Vein endothelial cell (primary cell): ENCODE results near the gene HPS4. TPM values are rescaled to one million over a fixed set of nuclear protein-coding genes. Genes with fewer than 3 reads are reported as not detected.

ENCODE experiments used
- total RNA-seq: library from RNA; depleted of rRNA; stranded (reverse); fragments of >200 nt; gene quantifications from 2 replicates; pipeline ENCODE4 v1.2.3, GENCODE V29; 2012

The HPS4 gene
- total RNA-seq, result 26.1 and 32.2 TPM in 2 replicates

DNA sequence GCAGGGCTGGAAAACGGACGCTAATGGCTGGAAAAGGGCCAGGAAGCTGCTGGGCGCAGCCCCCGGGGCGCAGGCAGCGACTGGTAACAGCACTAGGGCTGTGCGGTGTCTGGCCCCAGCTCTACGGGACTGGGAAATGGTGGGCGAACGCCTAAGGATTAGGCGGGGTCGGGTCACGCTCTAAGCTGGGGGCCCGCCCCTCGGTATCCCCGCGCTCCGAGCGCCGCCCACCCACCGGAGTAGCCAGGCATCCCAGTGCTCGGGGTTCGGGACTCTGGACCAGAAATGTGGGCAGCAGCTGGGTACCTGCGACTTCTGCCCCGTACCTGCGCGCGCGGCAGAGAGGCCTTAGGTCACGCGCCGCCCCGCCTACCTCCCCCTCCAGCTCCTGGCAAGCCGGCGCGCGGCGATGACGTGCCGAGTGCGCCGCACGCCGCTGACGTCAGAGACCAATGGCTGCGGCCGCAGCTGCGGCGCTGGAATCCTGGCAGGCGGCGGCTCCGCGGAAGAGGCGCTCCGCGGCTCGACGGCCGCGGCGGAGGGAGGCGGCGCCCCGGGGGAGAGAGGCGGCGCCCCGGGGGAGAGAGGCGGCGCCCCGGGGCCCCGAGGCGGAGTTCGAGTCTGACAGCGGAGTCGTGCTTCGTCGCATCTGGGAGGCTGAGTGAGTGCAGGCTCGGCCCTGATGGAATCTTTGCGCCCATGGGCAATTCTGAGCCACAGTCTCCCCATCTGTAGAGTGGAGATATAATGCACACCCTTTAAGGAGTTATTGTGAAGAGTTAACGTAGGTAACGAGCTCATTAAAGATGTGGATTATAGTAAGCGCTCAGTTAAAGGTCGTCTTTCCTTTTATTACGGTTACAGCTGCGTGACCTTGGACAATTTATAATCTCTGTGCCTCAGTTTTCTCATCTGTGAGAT, at the start of gene HPS4, which contains the start of gene SRRD:
Gene HPS4 (minus strand): TSS at position 345 of the 921 bp plus-strand sequence. CDS start 2,021 bp downstream, outside the sequence.
Gene SRRD (plus strand): TSS at position 439 of the 921 bp plus-strand sequence. CDS start 14 bp downstream, at position 453.

DNA sequence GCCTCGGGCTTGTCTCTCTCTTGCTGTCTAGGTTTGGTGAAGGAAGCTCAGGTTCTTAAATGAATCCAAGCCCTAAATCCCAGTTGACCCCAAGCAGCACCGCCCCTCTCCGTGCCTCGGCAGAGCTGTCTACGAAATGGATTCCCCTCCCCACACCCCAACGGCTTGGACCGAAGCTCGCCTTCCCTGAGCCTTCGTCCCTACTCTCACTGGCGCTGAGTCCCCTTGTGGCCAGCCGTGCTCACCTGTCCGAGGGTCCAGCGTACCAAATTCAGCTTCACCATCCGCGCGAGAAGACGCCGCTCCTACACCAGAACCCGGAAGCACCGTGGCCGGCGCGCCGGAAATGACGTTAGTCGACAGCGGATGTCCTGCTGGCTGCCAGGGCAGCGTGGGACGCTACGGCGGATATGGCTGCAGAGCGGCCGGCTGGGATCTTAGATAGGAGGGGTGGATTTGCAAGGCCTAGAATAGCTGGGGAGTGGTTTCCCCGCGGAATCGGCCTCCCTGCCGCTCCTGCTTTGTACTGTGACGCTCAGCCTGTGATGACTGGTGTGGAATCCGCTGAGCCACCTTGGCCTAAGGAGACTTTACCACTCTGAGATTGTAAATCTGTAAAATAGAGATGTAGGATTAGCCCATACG, 28.7 kb upstream of the HPS4 start, which contains the start of gene TFIP11:
Gene TFIP11 (minus strand): TSS at position 325 of the 645 bp plus-strand sequence. CDS start 2,201 bp downstream, outside the sequence.

DNA sequence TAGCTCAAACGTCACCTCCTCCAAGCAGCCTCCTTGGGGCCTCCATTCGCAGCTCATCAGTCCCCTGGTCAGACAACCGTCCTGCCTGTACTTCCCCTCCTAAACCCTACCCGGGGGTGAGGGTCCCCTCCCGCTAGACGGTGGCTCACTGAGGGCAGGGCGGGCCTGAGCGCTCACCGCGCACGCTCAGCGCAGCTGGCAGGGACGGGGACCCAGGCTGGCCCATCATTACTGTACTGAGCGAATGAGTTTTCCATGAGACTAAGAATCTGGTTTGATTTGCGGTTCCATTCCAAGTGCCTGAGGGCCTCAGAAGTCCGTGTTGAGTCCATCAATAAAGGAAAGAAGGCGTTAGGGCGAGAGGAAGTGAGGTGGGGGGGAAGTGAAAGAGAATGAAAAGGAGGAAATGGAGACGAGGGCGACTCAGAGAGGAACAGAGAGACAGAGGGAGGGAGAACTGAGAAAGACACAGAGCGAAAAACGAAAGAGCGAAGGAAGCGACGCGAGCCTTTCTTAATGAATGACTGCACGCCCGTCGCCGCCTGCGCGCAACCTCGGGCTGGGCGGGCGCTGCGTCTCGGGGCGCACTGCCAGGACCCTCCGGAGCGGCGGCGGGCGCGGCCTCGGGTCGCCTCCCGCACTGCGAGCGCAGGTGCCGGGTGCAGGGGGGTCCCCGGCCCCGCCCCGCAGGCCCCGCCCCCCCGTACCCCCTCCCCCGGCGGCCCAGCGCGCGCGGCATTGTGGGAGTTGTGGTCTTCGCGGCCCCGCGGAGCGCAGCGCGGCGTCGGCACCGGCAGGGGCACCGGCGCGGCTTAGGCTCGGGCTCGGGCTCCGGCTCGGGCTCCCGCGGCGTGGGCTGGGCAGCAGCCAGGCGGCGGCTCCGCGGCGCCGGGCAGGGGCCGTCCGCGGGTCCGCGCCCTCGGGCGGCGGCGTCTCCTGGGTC, 54.8 kb downstream of the HPS4 start, which contains the start of gene ASPHD2:
Gene ASPHD2 (plus strand): TSS at position 746 of the 943 bp plus-strand sequence. CDS start 4,356 bp downstream, outside the sequence.

Other genes starting within 250 kb of the HPS4 start
- 4.2 and 5.3 TPM in 2 replicates for gene ASPHD2, start 54.5 kb downstream of the HPS4 start, total RNA-seq
- gene SRRD, start 94 bp upstream of the HPS4 start, total RNA-seq, result 21.9 and 26.2 TPM in 2 replicates
- gene TFIP11, start 28.7 kb upstream of the HPS4 start, total RNA-seq, result 39.9 and 40.2 TPM in 2 replicates
- gene TPST2, start 106.3 kb upstream of the HPS4 start, total RNA-seq, result 63.7 and 68.9 TPM in 2 replicates
- gene CRYBB1, start 134.2 kb upstream of the HPS4 start, total RNA-seq, result not detected in 2 replicates
- gene CRYBA4, start 138.2 kb upstream of the HPS4 start, total RNA-seq, result not detected in 2 replicates
- 0.33 and 0.48 TPM in 2 replicates for gene MIAT, start 173.8 kb upstream of the HPS4 start, total RNA-seq